Measurements from ENCODE around the gene DDX11. TPM values are rescaled to one million over a fixed set of nuclear protein-coding genes. Genes with fewer than 3 reads are reported as not detected.
A peak's percentile ranks its signal among the peaks of the same experiment; 100 is the strongest.
"Not testable (repeated sequence)": the region's sequence is repeated elsewhere in the genome, so short reads cannot be mapped to it uniquely, and the experiment has no call there.

The DDX11 gene
- total RNA-seq (2014; rRNA removed; shearing (Covaris generic)) (95.7 and 103 TPM in 2 replicates), polyA plus RNA-seq (2016; fragmentation: Nextera tagmentation; extraction: Ambion mirVana) (58.4 and 66.0 TPM in 2 replicates)
- long read RNA-seq, partial matches to known transcripts: 5 of 15 reads
- long read RNA-seq, other reads (novel, unspliced or antisense): 10 of 15 reads

GRCh38 chr12:31073527-31074332 is at the start of gene DDX11:
DDX11 (plus strand) TSS chr12:31073860; CDS start chr12:31078394, 4,534 bp downstream.
- Histone ChIP-seq H3K4me2 (peak within 1 kb of the TSS; percentile 95), H3K27ac (ENCODE audit: low read depth) (peak within 1 kb of the TSS; percentile 84; the same call in 1 of the 2 replicates), H3K4me3 (peak within 1 kb of the TSS; percentile 64), H3K79me2 (replicated peaks; ENCODE audit: insufficient read depth) (peaks cover 30% of the 10 kb centered on the region)
- not testable (repeated sequence) for H3K4me1 ChIP-seq (ENCODE audit: insufficient read depth); H3F3A ChIP-seq (replicated peaks; ENCODE audit: low read depth); H3K9me2 ChIP-seq (ENCODE audit: insufficient read depth); H2AFZ ChIP-seq; H3K36me3 ChIP-seq (ENCODE audit: insufficient read depth); H3K9me3 Mint-ChIP-seq; H3K27me3 ChIP-seq (ENCODE audit: insufficient read depth); H4K20me1 ChIP-seq (replicated peaks; ENCODE audit: insufficient read depth)
- DNase-seq (ENCODE audit: low spot score) (peak; percentile 95), ATAC-seq (peak; percentile 92)
- Mint-ChIP-seq H3K27me3 (ENCODE audit: insufficient read depth, low read depth, poor library complexity) (peaks cover 17% of the 10 kb centered on the region), H3K27ac (peak within 1 kb of the TSS; percentile 98), H3K4me1 (peaks cover 30% of the 10 kb centered on the region), H3K4me3 (peak within 1 kb of the TSS; percentile 98), H3K36me3 (ENCODE audit: low read depth) (peaks cover 26% of the 10 kb centered on the region)
- peak; percentile 49 for TF ChIP-seq POLR2AphosphoS5 (IDR thresholded peaks at IDR 0.05; ENCODE audit: low read depth)

- no peak overlapping the region for H3K27ac ChIP-seq (ENCODE audit: low read depth)
- no peak overlapping the region for H3K27ac Mint-ChIP-seq
- H3K79me2 ChIP-seq (replicated peaks; ENCODE audit: insufficient read depth): no peaks in the 10 kb centered on the region
- H3K4me2 ChIP-seq: no peak overlapping the region
- ATAC-seq (no peak), DNase-seq (ENCODE audit: low spot score) (no peak)
- TF ChIP-seq POLR2AphosphoS5 (IDR thresholded peaks at IDR 0.05; ENCODE audit: low read depth): no peak
- H3K36me3 ChIP-seq (ENCODE audit: insufficient read depth): no peaks in the 10 kb centered on the region
- no peak overlapping the region for H2AFZ ChIP-seq
- peaks cover 19% of the 10 kb centered on the region for H3K4me1 Mint-ChIP-seq
- peaks cover 7% of the 10 kb centered on the region for H3K9me3 Mint-ChIP-seq
- H3K27me3 Mint-ChIP-seq (ENCODE audit: insufficient read depth, low read depth, poor library complexity): peaks cover 6% of the 10 kb centered on the region
- no peak overlapping the region for H3K4me3 ChIP-seq
- H3K36me3 Mint-ChIP-seq (ENCODE audit: low read depth): peaks cover 9% of the 10 kb centered on the region
- no peaks in the 10 kb centered on the region for H3K27me3 ChIP-seq (ENCODE audit: insufficient read depth)
- peaks cover 4% of the 10 kb centered on the region; the same call in 1 of the 2 replicates for H4K20me1 ChIP-seq (replicated peaks; ENCODE audit: insufficient read depth)
- H3K4me1 ChIP-seq (ENCODE audit: insufficient read depth): no peaks in the 10 kb centered on the region
- no peaks in the 10 kb centered on the region for H3F3A ChIP-seq (replicated peaks; ENCODE audit: low read depth)
- H3K4me3 Mint-ChIP-seq: no peak overlapping the region
- no peaks in the 10 kb centered on the region for H3K9me2 ChIP-seq (ENCODE audit: insufficient read depth)
Observed at GRCh38 chr12:31026202-31026601, 47.5 kb upstream of the DDX11 start.

DNA sequence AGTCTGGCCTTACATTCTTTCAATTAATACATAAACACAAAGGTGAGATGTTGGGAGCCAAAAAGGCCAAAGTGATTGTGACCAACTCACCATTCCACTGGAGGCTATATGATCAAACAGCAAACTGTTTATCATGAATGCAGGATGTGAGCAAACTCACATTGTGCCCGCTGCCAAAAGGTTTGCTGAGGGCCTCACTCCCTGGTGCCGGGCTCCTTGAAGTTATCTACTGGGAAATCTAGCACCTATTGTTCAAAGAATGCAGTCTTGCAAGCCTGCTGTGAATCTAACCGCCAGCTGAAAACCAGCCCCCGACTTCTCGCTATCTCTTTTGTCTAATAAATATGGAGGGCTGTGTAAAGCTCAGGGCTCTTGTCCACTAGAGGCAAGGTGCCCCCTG is 46.7 kb upstream of the DDX11 start:
- not testable (repeated sequence) for H3F3A ChIP-seq (replicated peaks; ENCODE audit: low read depth); H3K4me1 ChIP-seq (ENCODE audit: insufficient read depth); H3K27me3 ChIP-seq (ENCODE audit: insufficient read depth); DNase-seq (ENCODE audit: low spot score); ATAC-seq; H3K36me3 ChIP-seq (ENCODE audit: insufficient read depth); H3K27me3 Mint-ChIP-seq (ENCODE audit: insufficient read depth, low read depth, poor library complexity); H3K9me3 Mint-ChIP-seq; H3K4me3 Mint-ChIP-seq; H3K27ac Mint-ChIP-seq; H3K79me2 ChIP-seq (replicated peaks; ENCODE audit: insufficient read depth); H4K20me1 ChIP-seq (replicated peaks; ENCODE audit: insufficient read depth); H3K36me3 Mint-ChIP-seq (ENCODE audit: low read depth); H3K4me2 ChIP-seq; H3K4me3 ChIP-seq; H3K27ac ChIP-seq (ENCODE audit: low read depth); H2AFZ ChIP-seq; H3K9me2 ChIP-seq (ENCODE audit: insufficient read depth)
- H3K4me1 Mint-ChIP-seq: peaks cover 19% of the 10 kb centered on the region

- Mint-ChIP-seq H3K4me3 (no peak overlapping the region), H3K27ac (no peak overlapping the region), H3K27me3 (ENCODE audit: insufficient read depth, low read depth, poor library complexity) (peaks cover 6% of the 10 kb centered on the region), H3K36me3 (ENCODE audit: low read depth) (peaks cover 9% of the 10 kb centered on the region), H3K4me1 (peaks cover 5% of the 10 kb centered on the region; the same call in 2 of the 3 replicates), H3K9me3 (peaks cover 7% of the 10 kb centered on the region)
- DNase-seq (ENCODE audit: low spot score) (no peak), ATAC-seq (peak; percentile 36; the same call in 1 of the 3 replicates)
- Histone ChIP-seq H3K9me2 (ENCODE audit: insufficient read depth) (no peaks in the 10 kb centered on the region), H3K4me3 (no peak overlapping the region), H3K27me3 (ENCODE audit: insufficient read depth) (no peaks in the 10 kb centered on the region), H3F3A (replicated peaks; ENCODE audit: low read depth) (no peaks in the 10 kb centered on the region), H3K4me1 (ENCODE audit: insufficient read depth) (no peaks in the 10 kb centered on the region), H4K20me1 (replicated peaks; ENCODE audit: insufficient read depth) (peaks cover 4% of the 10 kb centered on the region; the same call in 1 of the 2 replicates), H2AFZ (no peak overlapping the region), H3K27ac (ENCODE audit: low read depth) (no peak overlapping the region), H3K79me2 (replicated peaks; ENCODE audit: insufficient read depth) (no peaks in the 10 kb centered on the region), H3K4me2 (no peak overlapping the region), H3K36me3 (ENCODE audit: insufficient read depth) (no peaks in the 10 kb centered on the region)
- TF ChIP-seq EZH2phosphoT487 (IDR thresholded peaks at IDR 0.05; ENCODE audit: unreplicated experiment) (no peak), EZH2 (IDR thresholded peaks at IDR 0.05; ENCODE audit: low read depth, unreplicated experiment) (no peak), STAT1 (IDR thresholded peaks at IDR 0.05; ENCODE audit: unreplicated experiment) (no peak), NANOG (IDR thresholded peaks at IDR 0.05; ENCODE audit: borderline replicate concordance) (no peak), JUNB (IDR thresholded peaks at IDR 0.05; ENCODE audit: unreplicated experiment) (no peak), CTCF (conservative IDR thresholded peaks at IDR 0.05; ENCODE audit: low read depth in 2 of 2) (no peak)
- TF ChIP-seq, protein P1, sequence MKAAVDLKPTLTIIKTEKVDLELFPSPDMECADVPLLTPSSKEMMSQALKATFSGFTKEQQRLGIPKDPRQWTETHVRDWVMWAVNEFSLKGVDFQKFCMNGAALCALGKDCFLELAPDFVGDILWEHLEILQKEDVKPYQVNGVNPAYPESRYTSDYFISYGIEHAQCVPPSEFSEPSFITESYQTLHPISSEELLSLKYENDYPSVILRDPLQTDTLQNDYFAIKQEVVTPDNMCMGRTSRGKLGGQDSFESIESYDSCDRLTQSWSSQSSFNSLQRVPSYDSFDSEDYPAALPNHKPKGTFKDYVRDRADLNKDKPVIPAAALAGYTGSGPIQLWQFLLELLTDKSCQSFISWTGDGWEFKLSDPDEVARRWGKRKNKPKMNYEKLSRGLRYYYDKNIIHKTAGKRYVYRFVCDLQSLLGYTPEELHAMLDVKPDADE (IDR thresholded peaks at IDR 0.05): no peak
Observed at GRCh38 chr12:31029468-31029867, 44.2 kb upstream of the DDX11 start.

Data from GM23338 (cell line).